C1 segment of cervical spinal cord (tissue), 14 donors: Measurements from ENCODE around the gene PPP1R14C.
"Not testable (repeated sequence)": the region's sequence is repeated elsewhere in the genome, so short reads cannot be mapped to it uniquely, and the experiment has no call there.

ENCODE experiments used
- DNase-seq, 14 donors: peaks; one replicate each; lab custom pipeline; 2025; lab: John Stamatoyannopoulos, UW

PPP1R14C gene

GRCh38 chr6:150142670-150143515 is at the start of gene PPP1R14C:
PPP1R14C (plus strand) TSS chr6:150143044; CDS start chr6:150143193, 149 bp downstream.
- peak in 5 of 14 donors; percentile 15 to 46 (median 36) for DNase-seq

- no peak for DNase-seq
These were observed 49.4 kb upstream of the PPP1R14C start for GRCh38 chr6:150093397-150093796.

GRCh38 chr6:150098155-150098554 is 44.7 kb upstream of the PPP1R14C start:
- no peak for DNase-seq

GRCh38 chr6:150099546-150099945 is 43.3 kb upstream of the PPP1R14C start:
- no peak for DNase-seq

GRCh38 chr6:150099953-150100352 is 42.9 kb upstream of the PPP1R14C start:
- no peak for DNase-seq

- DNase-seq, result no peak
These were observed 42.1 kb upstream of the PPP1R14C start for GRCh38 chr6:150100745-150101144.

- DNase-seq, result no peak
These were observed 40.0 kb upstream of the PPP1R14C start for GRCh38 chr6:150102750-150103270.

GRCh38 chr6:150112233-150112632 is 30.6 kb upstream of the PPP1R14C start:
- DNase-seq, result no peak

GRCh38 chr6:150115769-150116168 is 27.1 kb upstream of the PPP1R14C start:
- DNase-seq, result no peak

GRCh38 chr6:150116200-150116800 is 26.5 kb upstream of the PPP1R14C start:
- no peak for DNase-seq

GRCh38 chr6:150118203-150118602 is 24.6 kb upstream of the PPP1R14C start:
- no peak for DNase-seq

GRCh38 chr6:150118627-150119026 is 24.2 kb upstream of the PPP1R14C start:
- no peak for DNase-seq

- no peak for DNase-seq
These were observed 23.7 kb upstream of the PPP1R14C start for GRCh38 chr6:150119173-150119572.

- DNase-seq, result no peak
These were observed 19.2 kb upstream of the PPP1R14C start for GRCh38 chr6:150123645-150124044.

GRCh38 chr6:150124235-150124634 is 18.6 kb upstream of the PPP1R14C start:
- DNase-seq, result no peak

- no peak for DNase-seq
These were observed 16.1 kb upstream of the PPP1R14C start for GRCh38 chr6:150126641-150127291.

GRCh38 chr6:150128425-150128824 is 14.4 kb upstream of the PPP1R14C start:
- no peak for DNase-seq

GRCh38 chr6:150129616-150130505 is 13.0 kb upstream of the PPP1R14C start:
- DNase-seq, result no peak

- DNase-seq, result no peak
These were observed 9.2 kb upstream of the PPP1R14C start for GRCh38 chr6:150133686-150134085.

GRCh38 chr6:150134280-150134920 is 8.4 kb upstream of the PPP1R14C start:
- no peak for DNase-seq

GRCh38 chr6:150137711-150138110 is 5.1 kb upstream of the PPP1R14C start:
- DNase-seq, result not testable (repeated sequence)
